Measurements from ENCODE around the gene IPO5. TPM values are rescaled to one million over a fixed set of nuclear protein-coding genes. Genes with fewer than 3 reads are reported as not detected.

Gene IPO5
- total RNA-seq, 1 donor = 316 TPM

- no peaks in the 10 kb centered on the region for H3K9me3 ChIP-seq (ENCODE audit: low read depth, low read length)
- no peaks in the 10 kb centered on the region for H3K27me3 ChIP-seq (ENCODE audit: insufficient read depth, low read length)
- H3K27ac ChIP-seq (ENCODE audit: low read depth, low read length) = no peak overlapping the region
- no peak overlapping the region for H3K4me3 ChIP-seq (ENCODE audit: insufficient read depth, low read length)
- no peaks in the 10 kb centered on the region for H3K79me2 ChIP-seq (ENCODE audit: insufficient read depth, low read length)
- no peak overlapping the region for H3K4me2 ChIP-seq (ENCODE audit: insufficient read depth, low read length)
- DNase-seq (ENCODE audit: insufficient read length, low spot score, missing footprints) = no peak
- H3K36me3 ChIP-seq (ENCODE audit: insufficient read depth, low read length) = no peaks in the 10 kb centered on the region
- no peak overlapping the region for H2AFZ ChIP-seq (ENCODE audit: low read length)
- no peaks in the 10 kb centered on the region for H4K20me1 ChIP-seq (ENCODE audit: insufficient read depth, low read length)
- no peak for TF ChIP-seq CTCF (IDR thresholded peaks at IDR 0.05; ENCODE audit: extremely low read depth, low read depth, low read length)
- H3K4me1 ChIP-seq (ENCODE audit: insufficient read depth, low read length) = peaks cover 2% of the 10 kb centered on the region
These were observed 25.2 kb upstream of the IPO5 start for GRCh38 chr13:97928301-97928700.

- Histone ChIP-seq H3K4me2 (ENCODE audit: insufficient read depth, low read length) (no peak overlapping the region), H3K9me3 (ENCODE audit: low read depth, low read length) (no peaks in the 10 kb centered on the region), H3K36me3 (ENCODE audit: insufficient read depth, low read length) (no peaks in the 10 kb centered on the region), H2AFZ (ENCODE audit: low read length) (peak overlapping the region; percentile 50), H3K79me2 (ENCODE audit: insufficient read depth, low read length) (no peaks in the 10 kb centered on the region), H3K27ac (ENCODE audit: low read depth, low read length) (no peak overlapping the region), H3K4me1 (ENCODE audit: insufficient read depth, low read length) (peaks cover 16% of the 10 kb centered on the region), H3K27me3 (ENCODE audit: insufficient read depth, low read length) (no peaks in the 10 kb centered on the region), H4K20me1 (ENCODE audit: insufficient read depth, low read length) (no peaks in the 10 kb centered on the region), H3K4me3 (ENCODE audit: insufficient read depth, low read length) (no peak overlapping the region)
- no peak for DNase-seq (ENCODE audit: insufficient read length, low spot score, missing footprints)
- TF ChIP-seq CTCF (IDR thresholded peaks at IDR 0.05; ENCODE audit: extremely low read depth, low read depth, low read length) = no peak
These were observed 21.4 kb upstream of the IPO5 start for GRCh38 chr13:97932036-97932435.

GRCh38 chr13:97932647-97933046 lies 20.8 kb upstream of the IPO5 start:
- no peak overlapping the region for H3K4me2 ChIP-seq (ENCODE audit: insufficient read depth, low read length)
- H3K9me3 ChIP-seq (ENCODE audit: low read depth, low read length) = no peaks in the 10 kb centered on the region
- H4K20me1 ChIP-seq (ENCODE audit: insufficient read depth, low read length) = no peaks in the 10 kb centered on the region
- H3K27me3 ChIP-seq (ENCODE audit: insufficient read depth, low read length) = no peaks in the 10 kb centered on the region
- H3K4me3 ChIP-seq (ENCODE audit: insufficient read depth, low read length) = no peak overlapping the region
- peaks cover 16% of the 10 kb centered on the region for H3K4me1 ChIP-seq (ENCODE audit: insufficient read depth, low read length)
- no peak for TF ChIP-seq CTCF (IDR thresholded peaks at IDR 0.05; ENCODE audit: extremely low read depth, low read depth, low read length)
- no peak overlapping the region for H2AFZ ChIP-seq (ENCODE audit: low read length)
- no peaks in the 10 kb centered on the region for H3K79me2 ChIP-seq (ENCODE audit: insufficient read depth, low read length)
- DNase-seq (ENCODE audit: insufficient read length, low spot score, missing footprints) = no peak
- no peaks in the 10 kb centered on the region for H3K36me3 ChIP-seq (ENCODE audit: insufficient read depth, low read length)
- H3K27ac ChIP-seq (ENCODE audit: low read depth, low read length) = no peak overlapping the region

- Histone ChIP-seq H3K79me2 (ENCODE audit: insufficient read depth, low read length) (no peaks in the 10 kb centered on the region), H3K27ac (ENCODE audit: low read depth, low read length) (no peak overlapping the region), H3K4me3 (ENCODE audit: insufficient read depth, low read length) (no peak overlapping the region), H4K20me1 (ENCODE audit: insufficient read depth, low read length) (no peaks in the 10 kb centered on the region), H3K9me3 (ENCODE audit: low read depth, low read length) (no peaks in the 10 kb centered on the region), H3K4me1 (ENCODE audit: insufficient read depth, low read length) (peaks cover 16% of the 10 kb centered on the region), H2AFZ (ENCODE audit: low read length) (no peak overlapping the region), H3K27me3 (ENCODE audit: insufficient read depth, low read length) (no peaks in the 10 kb centered on the region), H3K36me3 (ENCODE audit: insufficient read depth, low read length) (no peaks in the 10 kb centered on the region), H3K4me2 (ENCODE audit: insufficient read depth, low read length) (no peak overlapping the region)
- no peak for DNase-seq (ENCODE audit: insufficient read length, low spot score, missing footprints)
- TF ChIP-seq CTCF (IDR thresholded peaks at IDR 0.05; ENCODE audit: extremely low read depth, low read depth, low read length) = no peak
These were observed 19.7 kb upstream of the IPO5 start for GRCh38 chr13:97933776-97934175.

Data from osteoblast (primary cell).